GM18505 (cell line): ENCODE measurements around the gene NDUFS4.
"Not testable (repeated sequence)": the region's sequence is repeated elsewhere in the genome, so short reads cannot be mapped to it uniquely, and the experiment has no call there.

Source experiments
- ATAC-seq: cut with Tn5 transposase; IDR thresholded peaks from one replicate; pipeline ENCODE4 v1.9.1; 2021; ENCODE audit not compliant: unreplicated experiment
- POLR2A ChIP-seq: IDR thresholded peaks from 4 replicates; pipeline ENCODE4 v1.6.1; 2011; ENCODE audit warnings: borderline replicate concordance; ENCODE audit not compliant: insufficient read depth, insufficient read length; ENCODE audit errors: extremely low read depth

Gene NDUFS4

DNA sequence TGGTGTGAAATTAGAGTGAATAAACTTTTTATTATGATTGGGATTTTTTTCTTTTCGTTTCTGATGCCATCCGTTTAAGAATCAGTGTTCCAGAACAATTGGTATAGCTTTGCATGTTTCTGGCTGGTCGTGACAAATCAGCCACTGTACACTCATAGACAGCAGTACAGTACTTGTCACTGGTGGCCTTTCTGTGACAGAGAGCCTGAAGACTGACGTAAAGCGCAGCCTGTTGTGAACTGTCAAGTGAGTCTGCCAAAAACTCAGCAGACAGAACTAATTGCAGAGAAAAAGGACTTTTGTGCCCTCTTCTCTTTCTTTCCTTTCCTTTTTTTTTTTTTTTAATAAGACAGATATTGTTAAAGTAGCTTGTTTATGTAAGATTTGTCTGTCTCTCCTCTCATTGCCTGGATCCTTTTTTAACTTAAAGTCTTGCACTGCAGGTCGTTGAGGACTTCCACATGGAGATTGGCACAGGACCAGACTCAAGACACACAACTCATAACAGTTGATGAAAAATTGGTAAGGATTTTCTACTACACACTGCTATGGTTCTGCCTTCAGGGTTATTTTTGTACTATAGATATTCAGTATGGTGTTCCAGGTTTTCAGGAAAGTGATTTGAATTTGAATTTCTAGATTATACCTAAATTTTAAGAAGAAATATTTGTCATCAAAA, 42.7 kb downstream of the NDUFS4 start:
- no peak for ATAC-seq
- no peak for TF ChIP-seq POLR2A

DNA sequence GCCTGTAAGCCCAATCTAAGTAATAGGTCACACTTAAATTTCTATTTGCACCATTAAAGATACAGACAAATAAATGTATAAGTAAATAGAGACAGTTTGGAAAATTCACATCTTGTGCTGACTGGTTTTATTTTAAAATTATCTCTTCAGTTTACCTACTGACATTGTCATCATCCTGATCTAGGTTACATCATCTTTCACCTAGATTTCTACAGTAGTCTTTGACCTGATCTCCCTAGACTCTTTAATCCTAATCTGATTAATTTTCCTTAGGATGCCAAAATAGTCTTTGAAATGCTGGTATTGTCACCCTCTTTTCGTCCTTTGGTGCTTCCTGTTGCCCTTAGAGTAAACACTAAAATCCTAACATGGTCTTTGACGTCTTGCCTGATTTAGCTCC, 43.9 kb downstream of the NDUFS4 start:
- TF ChIP-seq POLR2A = no peak
- ATAC-seq = no peak

DNA sequence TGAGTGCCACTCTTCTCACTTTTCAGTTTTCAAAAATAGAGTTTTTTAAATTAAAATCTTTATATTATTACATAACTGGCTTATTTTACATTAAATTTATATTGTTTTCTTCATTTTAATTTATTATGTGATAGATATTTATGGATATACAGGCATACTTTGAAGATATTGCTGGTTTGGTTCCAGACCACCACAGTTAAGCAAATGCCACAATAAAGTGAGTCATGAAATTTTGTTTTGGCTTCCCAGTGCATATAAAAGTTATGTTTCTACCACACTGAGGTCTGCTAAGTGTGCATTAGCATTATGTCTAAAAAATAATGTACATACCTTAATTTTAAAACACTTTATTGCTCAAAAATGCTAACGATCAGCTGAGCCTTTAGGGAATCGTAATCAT, 47.4 kb downstream of the NDUFS4 start:
- no peak for ATAC-seq
- no peak for TF ChIP-seq POLR2A

DNA sequence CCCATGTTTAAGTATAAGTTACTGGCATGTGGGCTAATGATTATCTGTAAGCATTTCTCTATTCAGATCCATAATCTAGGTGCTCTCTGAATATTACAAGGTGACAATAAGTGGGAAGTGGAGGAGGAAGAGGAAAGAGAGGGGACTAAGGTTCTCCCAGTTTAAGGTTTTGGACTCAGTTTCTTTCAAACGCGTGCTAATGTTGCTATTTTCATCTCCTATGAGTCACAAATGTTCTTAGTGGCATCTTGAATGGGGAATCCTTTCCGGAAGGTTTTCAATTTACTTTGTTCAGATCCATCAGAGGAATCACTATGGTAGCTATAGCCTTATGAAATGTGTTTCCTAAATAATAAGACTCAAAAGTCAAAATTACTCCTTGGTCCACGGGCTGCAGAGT, 48.5 kb downstream of the NDUFS4 start:
- not testable (repeated sequence) for ATAC-seq

DNA sequence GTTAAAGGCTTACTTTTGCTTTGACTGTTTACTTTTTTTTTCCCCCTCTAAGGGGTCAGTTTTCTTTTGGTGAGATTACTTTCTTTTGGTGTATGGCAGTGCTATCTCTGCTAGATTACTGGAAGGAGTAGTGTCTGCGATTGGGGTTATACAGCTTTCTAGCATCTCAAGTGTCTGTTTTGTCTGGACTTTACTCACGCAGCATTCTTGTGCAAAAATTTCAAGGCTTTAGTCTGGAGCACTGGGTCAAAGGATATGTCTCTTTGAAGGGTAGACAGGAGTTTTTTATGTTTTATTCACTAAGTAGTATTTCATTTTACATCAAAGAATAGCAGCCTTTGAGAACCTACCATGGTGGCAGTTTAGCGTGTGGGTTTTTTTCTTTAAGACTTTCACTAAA, 52.6 kb downstream of the NDUFS4 start:
- no peak for TF ChIP-seq POLR2A
- ATAC-seq = no peak

DNA sequence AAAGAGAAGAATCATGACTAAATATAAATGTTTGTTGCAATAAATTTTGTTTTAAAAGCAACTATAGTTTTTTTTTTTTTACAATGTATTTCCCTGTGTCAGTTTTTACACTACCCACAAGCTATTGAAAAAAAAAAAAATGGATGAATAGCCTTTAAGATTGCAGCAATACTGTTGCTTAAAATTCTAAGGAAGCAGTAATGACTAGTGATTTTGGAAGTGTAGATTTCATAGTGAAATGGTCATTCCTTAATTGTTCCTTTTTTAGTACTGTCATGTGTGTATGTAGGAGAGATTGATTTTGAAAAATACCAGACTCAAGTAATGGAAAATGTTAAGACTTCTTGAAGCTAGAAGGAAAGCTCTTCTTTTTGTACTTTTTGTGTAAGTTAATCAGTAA, 53.1 kb downstream of the NDUFS4 start:
- ATAC-seq = no peak
- no peak for TF ChIP-seq POLR2A

DNA sequence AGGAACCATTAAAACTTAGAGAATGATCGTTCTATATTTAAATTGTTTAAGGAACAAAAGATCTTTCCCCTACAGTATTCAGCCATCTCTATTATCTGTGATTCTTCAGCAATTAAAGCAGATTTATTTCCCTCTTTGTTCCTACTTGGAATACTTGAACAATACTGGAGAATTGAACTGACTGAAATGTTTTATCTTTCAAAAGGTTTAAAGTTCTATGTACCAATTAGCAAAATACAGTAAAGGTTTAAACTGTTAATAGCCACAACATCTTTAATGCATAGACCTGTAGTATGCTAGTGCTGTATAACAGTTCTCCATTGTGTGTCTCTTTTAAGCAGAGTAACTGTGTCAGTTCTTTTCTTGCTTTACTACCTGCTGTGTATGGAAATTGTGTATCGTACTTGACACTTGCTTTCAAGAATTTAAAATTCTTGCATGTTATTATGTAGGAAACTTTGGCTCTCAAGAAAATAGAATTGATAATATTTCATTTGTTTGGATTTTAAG, 54.0 kb downstream of the NDUFS4 start:
- no peak for TF ChIP-seq POLR2A
- no peak for ATAC-seq

DNA sequence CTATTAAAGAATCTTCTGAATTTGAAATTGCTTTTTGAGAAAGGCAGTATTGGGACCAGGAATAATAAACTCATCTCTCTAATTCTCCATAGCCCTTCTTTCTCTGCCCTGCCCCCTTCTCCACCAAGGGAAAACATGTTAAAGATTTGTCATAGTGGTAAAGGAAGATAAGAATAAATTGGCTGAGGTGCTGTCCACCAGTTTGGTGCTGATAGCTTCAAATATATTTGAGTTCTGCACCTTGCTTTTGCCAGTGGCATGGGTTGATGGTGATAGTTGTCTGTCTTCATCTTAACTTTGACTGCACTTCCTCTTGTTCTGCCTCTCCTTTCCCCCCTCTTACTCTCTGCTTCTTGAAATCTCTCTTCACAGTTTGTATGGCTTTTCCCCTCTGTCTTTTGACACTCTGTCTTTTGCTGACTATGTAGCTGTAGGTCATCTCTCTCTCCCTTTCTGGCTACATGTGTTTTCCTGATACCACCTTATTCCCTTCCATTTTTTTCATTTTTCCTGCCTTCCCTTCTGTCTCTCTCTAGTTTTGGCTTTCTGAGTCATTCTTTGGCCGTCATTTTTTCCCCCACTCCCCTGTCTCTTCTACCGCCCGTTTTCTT, 56.6 kb downstream of the NDUFS4 start:
- no peak for ATAC-seq
- TF ChIP-seq POLR2A = no peak

DNA sequence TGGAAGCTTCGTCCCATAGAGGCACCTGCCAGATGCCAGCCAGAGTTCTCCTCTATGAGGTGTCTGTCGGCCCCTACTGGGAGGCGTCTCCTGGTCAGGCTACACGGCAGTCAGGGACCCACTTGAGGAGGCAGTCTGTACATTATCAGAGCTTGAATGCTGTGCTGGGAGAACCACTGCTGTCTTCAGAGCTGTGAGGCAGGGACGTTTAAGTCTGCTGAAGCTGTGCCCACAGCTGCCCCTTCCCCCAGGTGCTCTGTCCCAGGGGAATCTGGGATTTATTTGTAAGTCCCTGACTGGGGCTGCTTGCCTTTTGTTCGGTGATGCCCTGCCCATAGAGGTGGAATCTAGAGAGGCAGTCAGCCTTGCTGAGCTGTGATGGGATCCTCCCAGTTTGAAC, 70.8 kb downstream of the NDUFS4 start:
- ATAC-seq = no peak
- no peak for TF ChIP-seq POLR2A

DNA sequence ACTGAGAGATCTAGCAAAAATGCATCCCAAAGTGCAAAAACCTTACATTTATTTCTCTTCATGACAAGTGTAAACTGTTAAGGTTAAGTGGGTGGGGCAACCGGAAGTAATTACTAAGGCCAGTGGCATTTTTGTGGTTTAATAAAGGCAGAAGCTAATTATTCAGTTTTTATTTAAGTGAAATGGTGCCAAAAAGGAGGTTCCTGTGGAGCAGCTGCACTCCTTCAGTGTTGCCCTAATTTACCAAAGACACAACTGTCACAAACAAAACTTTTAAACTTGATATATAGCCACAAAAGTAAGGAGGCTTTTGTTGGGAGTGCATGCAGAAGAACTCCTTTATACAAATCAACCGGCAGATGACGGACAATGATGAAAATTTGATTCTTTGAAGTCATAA, 81.6 kb downstream of the NDUFS4 start:
- TF ChIP-seq POLR2A = no peak
- no peak for ATAC-seq

DNA sequence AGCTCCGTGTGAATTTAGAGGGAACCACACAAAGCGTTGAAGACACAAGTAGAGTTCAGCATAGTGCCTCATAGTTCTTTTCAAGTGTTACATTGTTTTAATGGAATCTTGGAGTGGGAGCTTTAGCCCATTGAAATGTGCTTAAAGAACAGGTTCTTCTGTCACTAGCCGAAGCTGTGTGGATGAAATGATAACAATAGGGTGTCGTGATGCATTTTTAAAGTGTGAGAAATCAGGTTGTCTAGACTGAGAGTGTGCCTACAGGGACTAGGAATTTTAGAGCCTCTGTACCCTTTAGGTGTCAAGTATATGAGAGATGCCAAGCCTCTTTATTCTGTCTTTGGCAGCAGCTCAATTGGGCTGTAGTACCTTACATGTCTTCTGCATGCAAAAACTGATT, 83.0 kb downstream of the NDUFS4 start:
- no peak for ATAC-seq
- no peak for TF ChIP-seq POLR2A

DNA sequence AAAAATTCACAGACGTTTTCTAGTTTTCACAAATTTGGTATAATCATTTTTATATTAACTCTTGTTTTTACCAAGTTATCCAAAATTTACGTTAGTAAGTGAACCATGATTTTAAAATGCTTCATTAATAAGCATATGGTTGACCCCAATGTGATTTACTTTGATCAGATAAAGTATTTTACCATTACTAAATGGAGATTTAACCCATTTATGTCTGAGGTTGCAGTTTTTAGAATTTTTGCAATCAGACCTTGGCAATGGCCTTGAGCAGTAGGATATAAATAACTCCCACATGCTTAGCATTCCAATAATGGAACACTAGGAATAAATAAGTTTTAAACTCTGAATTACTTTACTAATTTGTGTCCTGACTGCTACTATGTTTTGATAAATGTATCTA, 84.6 kb downstream of the NDUFS4 start:
- no peak for ATAC-seq
- no peak for TF ChIP-seq POLR2A

DNA sequence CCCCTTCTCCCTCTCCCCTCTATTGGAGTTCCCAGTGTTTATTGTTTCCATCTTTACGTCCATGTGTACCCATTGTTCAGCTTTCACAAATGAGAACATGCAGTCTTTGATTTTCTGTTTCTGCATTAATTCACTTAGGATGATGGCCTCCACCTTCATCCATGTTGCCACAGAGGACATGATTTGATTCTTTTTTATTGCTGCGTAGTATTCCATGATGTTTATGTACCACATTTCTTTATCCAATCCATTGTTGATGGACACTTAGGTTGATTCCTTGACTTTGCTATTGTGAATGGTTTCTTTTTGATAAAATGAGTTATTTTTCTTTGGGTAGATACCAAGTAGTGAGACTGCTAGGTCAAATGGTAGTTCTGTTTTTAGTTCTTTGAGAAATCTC, 88.9 kb downstream of the NDUFS4 start:
- no peak for TF ChIP-seq POLR2A
- ATAC-seq = no peak

DNA sequence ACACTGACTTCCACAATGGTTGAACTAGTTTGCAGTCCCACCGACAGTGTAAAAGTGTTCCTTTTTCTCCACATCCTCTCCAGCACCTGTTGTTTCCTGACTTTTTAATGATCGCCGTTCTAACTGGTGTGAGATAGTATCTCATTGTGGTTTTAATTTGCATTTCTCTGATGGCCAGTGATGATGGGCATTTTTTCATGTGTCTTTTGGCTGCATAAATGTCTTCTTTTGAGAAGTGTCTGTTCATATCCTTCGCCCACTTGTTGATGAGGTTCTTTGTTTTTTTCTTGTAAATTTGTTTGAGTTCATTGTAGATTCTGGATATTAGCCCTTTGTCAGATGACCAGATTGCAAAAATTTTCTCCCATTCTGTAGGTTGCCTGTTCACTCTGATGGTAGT, 100.1 kb downstream of the NDUFS4 start:
- ATAC-seq = not testable (repeated sequence)

DNA sequence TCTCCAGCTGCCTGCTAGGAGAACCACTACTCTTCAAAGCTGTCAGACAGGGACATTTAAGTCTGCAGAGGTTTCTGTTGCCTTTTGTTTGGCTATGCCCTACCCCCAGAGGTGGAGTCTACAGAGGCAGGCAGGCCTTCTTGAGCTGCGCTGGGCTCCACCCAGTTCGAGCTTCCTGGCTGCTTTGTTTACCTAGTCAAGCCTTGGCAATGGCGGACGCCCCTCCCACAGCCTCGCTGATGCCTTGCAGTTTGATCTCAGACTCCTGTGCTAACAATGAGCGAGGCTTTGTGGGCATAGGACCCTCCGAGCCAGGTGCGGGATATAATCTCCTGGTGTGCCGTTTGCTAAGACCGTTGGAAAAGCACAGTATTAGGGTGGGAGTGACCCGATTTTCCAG, 104.9 kb downstream of the NDUFS4 start:
- ATAC-seq = not testable (repeated sequence)

DNA sequence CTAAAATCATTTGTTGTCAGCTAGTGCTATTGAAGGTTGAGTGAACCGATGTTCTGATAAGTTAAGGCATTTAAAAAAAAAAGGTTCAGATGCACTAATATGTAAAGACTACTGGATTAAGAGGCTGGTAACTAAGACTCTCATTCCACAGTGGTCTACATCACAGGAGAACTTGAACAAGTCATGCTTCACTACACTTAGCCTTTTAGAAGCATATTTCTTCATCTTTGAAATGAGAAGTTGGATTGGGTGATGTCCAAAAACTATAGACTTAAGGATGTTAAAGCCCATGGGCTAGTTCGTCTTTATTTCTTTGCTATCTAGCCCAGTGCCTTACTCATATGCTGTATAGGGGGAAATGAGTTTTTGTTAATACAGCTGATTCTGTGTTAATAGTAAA, 107.2 kb downstream of the NDUFS4 start:
- no peak for TF ChIP-seq POLR2A
- no peak for ATAC-seq

DNA sequence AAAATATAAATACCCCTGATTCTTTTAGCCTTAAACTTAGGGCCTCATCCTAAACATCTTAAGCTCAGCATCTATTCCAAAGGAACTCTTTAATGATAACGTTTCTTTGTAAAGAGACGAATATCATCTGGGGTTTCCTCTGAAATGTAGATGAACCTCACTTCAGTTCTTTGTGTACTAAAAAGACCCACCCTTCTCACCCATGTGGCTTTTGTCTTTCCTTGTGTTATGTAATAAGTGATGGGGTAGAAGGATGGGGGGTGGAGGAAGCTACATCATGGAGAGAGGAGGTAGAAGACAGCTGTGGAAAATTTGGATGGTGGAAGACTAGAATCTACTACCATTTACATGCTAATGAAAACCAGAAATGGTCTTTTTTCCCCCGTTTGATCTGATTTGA, 111.0 kb downstream of the NDUFS4 start:
- no peak for ATAC-seq

More for the DNA sequence above, 111.0 kb downstream of the NDUFS4 start:
- TF ChIP-seq POLR2A = no peak
